ENCODE measurements around the gene CYP27B1. TPM values are rescaled to one million over a fixed set of nuclear protein-coding genes. Genes with fewer than 3 reads are reported as not detected.

CYP27B1 gene
- total and polyA plus RNA-seq, 10 of the 15 experiments (the other 5 are each of a cell fraction or from before 2014, with no cell fraction given) = 0.10 to 2.7 (median 1.1) TPM

DNA sequence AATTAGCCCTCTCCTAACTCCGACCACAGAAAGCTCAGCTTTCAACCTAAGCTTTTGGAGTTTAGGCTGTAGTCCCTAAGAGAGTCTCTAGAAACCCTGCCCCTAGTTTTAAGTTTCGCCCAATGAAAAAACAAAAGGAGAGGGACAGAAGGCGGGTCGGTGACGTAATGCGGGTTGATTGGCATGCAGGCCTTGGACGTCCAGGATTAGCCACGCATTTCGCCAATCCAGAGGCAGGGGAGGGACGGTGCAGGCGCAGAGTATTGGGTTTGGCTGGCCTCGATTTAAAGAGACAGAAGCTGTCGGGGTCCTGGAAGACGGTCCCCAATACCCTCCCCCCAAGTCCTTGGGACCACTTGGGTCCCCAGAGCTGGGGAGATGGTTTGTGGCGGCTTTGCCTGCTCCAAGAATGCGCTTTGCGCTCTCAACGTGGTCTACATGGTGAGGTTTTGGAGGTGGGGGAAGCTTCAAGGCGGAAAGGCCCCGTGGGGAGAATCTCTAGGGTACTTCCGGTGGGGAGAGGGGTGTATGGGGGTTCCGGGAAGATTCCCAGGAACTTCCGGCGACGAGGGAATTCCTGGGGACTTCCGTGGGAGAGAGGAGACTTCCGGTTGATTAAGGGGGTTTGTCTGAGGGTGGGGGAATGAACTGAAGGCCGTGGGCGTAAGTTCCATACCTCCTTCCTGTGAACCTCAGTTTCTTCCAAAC is 21.9 kb downstream of the CYP27B1 start, which contains the start of gene TSPAN31 (continued):
- TF ChIP-seq ZNF592 (IDR thresholded peaks at IDR 0.05) (no peak), NR2C1 (IDR thresholded peaks at IDR 0.05) (no peak), SREBF1 (IDR thresholded peaks at IDR 0.05; ENCODE audit: low read length) (no peak), ETV6 (conservative IDR thresholded peaks at IDR 0.05 in 1 of 2, IDR thresholded peaks at IDR 0.05 in 1 of 2; ENCODE audit: borderline replicate concordance in 1 of 2, low read depth in 1 of 2) (peak in 1 of 2 experiments; percentile 41; a peak in 1 of 4 replicates), TARDBP (IDR thresholded peaks at IDR 0.05; ENCODE audit: borderline replicate concordance) (no peak), IKZF1 (conservative IDR thresholded peaks at IDR 0.05) (peak; percentile 81), KLF5 (IDR thresholded peaks at IDR 0.05; ENCODE audit: partially characterized antibody) (no peak), IRF4 (IDR thresholded peaks at IDR 0.05; ENCODE audit: low read depth, low read length) (no peak), MYC (IDR thresholded peaks at IDR 0.05; ENCODE audit: insufficient read depth, insufficient read length, insufficient replicate concordance, low read length, severe bottlenecking) (no peak), EP300 (IDR thresholded peaks at IDR 0.05; ENCODE audit: borderline replicate concordance in 1 of 2, control insufficient read depth in 1 of 2, low read depth in 2 of 2, low read length in 2 of 2) (no peak), SUZ12 (IDR thresholded peaks at IDR 0.05; ENCODE audit: unreplicated experiment) (no peak), TCF7 (IDR thresholded peaks at IDR 0.05; ENCODE audit: borderline replicate concordance) (no peak), ZNF207 (IDR thresholded peaks at IDR 0.05; ENCODE audit: borderline replicate concordance) (no peak), NFYA (IDR thresholded peaks at IDR 0.05; ENCODE audit: borderline replicate concordance, low read depth, low read length) (peak; percentile 61; the same call in 1 of the 2 replicates), CBFB (IDR thresholded peaks at IDR 0.05; ENCODE audit: low read depth) (peak; percentile 58), SMAD5 (IDR thresholded peaks at IDR 0.05; ENCODE audit: low read depth) (peak; percentile 34; the same call in 1 of the 2 replicates), SREBF2 (IDR thresholded peaks at IDR 0.05; ENCODE audit: low read length) (no peak), NFIC (IDR thresholded peaks at IDR 0.05; ENCODE audit: low read depth, low read length) (peak; percentile 47; the same call in 1 of the 2 replicates), SIN3A (IDR thresholded peaks at IDR 0.05; ENCODE audit: low read depth, low read length) (0 out of 2 replicates have a peak, but pooled peaks have one; percentile 26), BCL11A (IDR thresholded peaks at IDR 0.05; ENCODE audit: low read depth, low read length) (no peak), MEF2A (IDR thresholded peaks at IDR 0.05; ENCODE audit: insufficient read depth, low read depth, low read length) (no peak), ESRRA (IDR thresholded peaks at IDR 0.05; ENCODE audit: low read length) (no peak)
- TF ChIP-seq, protein P1, sequence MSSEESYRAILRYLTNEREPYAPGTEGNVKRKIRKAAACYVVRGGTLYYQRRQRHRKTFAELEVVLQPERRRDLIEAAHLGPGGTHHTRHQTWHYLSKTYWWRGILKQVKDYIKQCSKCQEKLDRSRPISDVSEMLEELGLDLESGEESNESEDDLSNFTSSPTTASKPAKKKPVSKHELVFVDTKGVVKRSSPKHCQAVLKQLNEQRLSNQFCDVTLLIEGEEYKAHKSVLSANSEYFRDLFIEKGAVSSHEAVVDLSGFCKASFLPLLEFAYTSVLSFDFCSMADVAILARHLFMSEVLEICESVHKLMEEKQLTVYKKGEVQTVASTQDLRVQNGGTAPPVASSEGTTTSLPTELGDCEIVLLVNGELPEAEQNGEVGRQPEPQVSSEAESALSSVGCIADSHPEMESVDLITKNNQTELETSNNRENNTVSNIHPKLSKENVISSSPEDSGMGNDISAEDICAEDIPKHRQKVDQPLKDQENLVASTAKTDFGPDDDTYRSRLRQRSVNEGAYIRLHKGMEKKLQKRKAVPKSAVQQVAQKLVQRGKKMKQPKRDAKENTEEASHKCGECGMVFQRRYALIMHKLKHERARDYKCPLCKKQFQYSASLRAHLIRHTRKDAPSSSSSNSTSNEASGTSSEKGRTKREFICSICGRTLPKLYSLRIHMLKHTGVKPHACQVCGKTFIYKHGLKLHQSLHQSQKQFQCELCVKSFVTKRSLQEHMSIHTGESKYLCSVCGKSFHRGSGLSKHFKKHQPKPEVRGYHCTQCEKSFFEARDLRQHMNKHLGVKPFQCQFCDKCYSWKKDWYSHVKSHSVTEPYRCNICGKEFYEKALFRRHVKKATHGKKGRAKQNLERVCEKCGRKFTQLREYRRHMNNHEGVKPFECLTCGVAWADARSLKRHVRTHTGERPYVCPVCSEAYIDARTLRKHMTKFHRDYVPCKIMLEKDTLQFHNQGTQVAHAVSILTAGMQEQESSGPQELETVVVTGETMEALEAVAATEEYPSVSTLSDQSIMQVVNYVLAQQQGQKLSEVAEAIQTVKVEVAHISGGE (CRISPR knock-in tag; IDR thresholded peaks at IDR 0.05) = no peak

Measured in GM12878 (cell line).